RCC 7860 (cell line): ENCODE data around the gene CREBBP.

Experiments used
- DNase-seq: peaks from one replicate; pipeline ENCODE4 v3.0.0-alpha.2; 2015; ENCODE audit warnings: low spot score
- FAIRE-seq: peaks from 2 replicates; lab custom pipeline; 2012; peaks lifted over from hg19 to GRCh38; lab: Jason Lieb, UNC

The CREBBP gene

GRCh38 chr16:3774156-3774767 lies 106.3 kb downstream of the CREBBP start:
- FAIRE-seq (no peak), DNase-seq (no peak)

GRCh38 chr16:3773663-3774062 lies 106.8 kb downstream of the CREBBP start:
- FAIRE-seq (no peak), DNase-seq (no peak)

GRCh38 chr16:3771513-3771912 lies 109.0 kb downstream of the CREBBP start:
- DNase-seq (no peak), FAIRE-seq (no peak)

GRCh38 chr16:3770530-3770929 lies 110.0 kb downstream of the CREBBP start:
- DNase-seq: no peak
- no peak for FAIRE-seq

- no peak for FAIRE-seq
- no peak for DNase-seq
These were observed 110.6 kb downstream of the CREBBP start for GRCh38 chr16:3769942-3770341.

GRCh38 chr16:3769013-3769412 lies 111.5 kb downstream of the CREBBP start:
- DNase-seq (no peak), FAIRE-seq (no peak)

GRCh38 chr16:3767333-3767986 lies 113.1 kb downstream of the CREBBP start:
- no peak for DNase-seq
- no peak for FAIRE-seq

GRCh38 chr16:3766177-3766576 lies 114.3 kb downstream of the CREBBP start:
- FAIRE-seq: no peak
- no peak for DNase-seq

- DNase-seq: no peak
- no peak for FAIRE-seq
These were observed 116.1 kb downstream of the CREBBP start for GRCh38 chr16:3764409-3764808.

- no peak for DNase-seq
- no peak for FAIRE-seq
These were observed 118.3 kb downstream of the CREBBP start for GRCh38 chr16:3762107-3762750.

- no peak for DNase-seq
- no peak for FAIRE-seq
These were observed 119.0 kb downstream of the CREBBP start for GRCh38 chr16:3761375-3762106.

- FAIRE-seq (no peak), DNase-seq (no peak)
These were observed 120.0 kb downstream of the CREBBP start for GRCh38 chr16:3760518-3760917.

GRCh38 chr16:3759736-3760135 lies 120.8 kb downstream of the CREBBP start:
- no peak for DNase-seq
- no peak for FAIRE-seq

GRCh38 chr16:3756113-3756512 lies 124.4 kb downstream of the CREBBP start:
- DNase-seq: no peak
- FAIRE-seq: no peak

GRCh38 chr16:3755249-3755648 lies 125.3 kb downstream of the CREBBP start:
- DNase-seq (no peak), FAIRE-seq (no peak)

- DNase-seq: no peak
- FAIRE-seq: no peak
These were observed 125.7 kb downstream of the CREBBP start for GRCh38 chr16:3754772-3755171.

- no peak for FAIRE-seq
- DNase-seq: no peak
These were observed 126.3 kb downstream of the CREBBP start for GRCh38 chr16:3754081-3754703.

- no peak for FAIRE-seq
- DNase-seq: no peak
These were observed 127.5 kb downstream of the CREBBP start for GRCh38 chr16:3752984-3753383.

- DNase-seq: no peak
- no peak for FAIRE-seq
These were observed 128.6 kb downstream of the CREBBP start for GRCh38 chr16:3751878-3752277.

GRCh38 chr16:3748307-3748706 lies 132.2 kb downstream of the CREBBP start:
- no peak for DNase-seq
- no peak for FAIRE-seq

GRCh38 chr16:3745751-3746355 lies 134.7 kb downstream of the CREBBP start:
- DNase-seq (no peak), FAIRE-seq (no peak)
